Heart left ventricle (tissue), 16 donors: ENCODE measurements around the gene SYT3. TPM values are rescaled to one million over a fixed set of nuclear protein-coding genes. Genes with fewer than 3 reads are reported as not detected.

Source experiments
- ATAC-seq, 4 donors: fragments of 200-7000 bp; cut with Tn5 transposase; one replicate each; pipeline ENCODE4 v1.9.1; 2020 to 2022; ENCODE audit warnings: moderate library complexity in 4 of 4, mild to moderate bottlenecking in 3 of 4, moderate number of reproducible peaks in 1 of 4
- DNase-seq, 5 donors: peaks; one replicate each; pipeline ENCODE4 v3.0.0-alpha.2; 2020
- H3K27ac ChIP-seq, 12 donors: fragments of 200-600 bp; sonication (generic) in 4 of 12; one replicate each; pipeline versions ENCODE4 v1.5.0 to v1.8.0; 2016 to 2022; ENCODE audit warnings: mild to moderate bottlenecking in 2 of 12
- H3K27me3 ChIP-seq, 9 donors: fragments of 200-600 bp; sonication (generic) in 2 of 9; one replicate each; pipeline versions ENCODE4 v1.5.1 to v1.8.0; 2016 to 2022; ENCODE audit warnings: mild to moderate bottlenecking in 3 of 9
- H3K36me3 ChIP-seq, 9 donors: fragments of 200-600 bp; sonication (generic) in 2 of 9; one replicate each; pipeline versions ENCODE4 v1.5.0 to v1.8.0; 2018 to 2022; ENCODE audit warnings: mild to moderate bottlenecking in 2 of 9
- H3K4me1 ChIP-seq, 12 donors: fragments of 200-600 bp; sonication (generic) in 4 of 12; one replicate each; pipeline versions ENCODE4 v1.5.0 to v1.8.0; 2016 to 2022; ENCODE audit warnings: mild to moderate bottlenecking in 3 of 12
- H3K4me3 ChIP-seq, 12 donors: fragments of 200-600 bp; sonication (generic) in 4 of 12; one replicate each; pipeline versions ENCODE4 v1.5.0 to v1.8.0; 2017 to 2022; ENCODE audit warnings: mild to moderate bottlenecking in 9 of 12, moderate library complexity in 4 of 12
- H3K9me3 ChIP-seq, 12 donors: fragments of 200-600 bp; sonication (generic) in 4 of 12; one replicate each; pipeline versions ENCODE4 v1.5.0 to v1.8.0; 2016 to 2022; ENCODE audit warnings: mild to moderate bottlenecking in 1 of 12
- POLR2A ChIP-seq, 2 donors: fragments of 450-650 bp; IDR thresholded peaks; one replicate each; pipeline ENCODE4 v1.6.1; 2017; ENCODE audit warnings: antibody characterized with exemption in 2 of 2, mild to moderate bottlenecking in 2 of 2, moderate library complexity in 2 of 2
- WGBS, 4 donors: extraction: QIAGEN DNeasy Blood & Tissue Kit in 2 of 4; methylation state at CpG; one replicate each; pipeline versions ENCODE4 v1.1.5 to v1.1.7; 2013 to 2018; 5-methylcytosine and 5-hydroxymethylcytosine counted together
- intact Hi-C, 10 donors: fragments of 100-400 bp; cut with DNase I; formaldehyde crosslinking; loops; one replicate each; pipeline versions ENCODE4 v1.11.1 to v1.14.2; 2022
- polyA plus RNA-seq, 2 donors: library from polyadenylated mRNA; stranded (reverse); fragments of 200-250 nt; gene quantifications; one replicate each; pipeline ENCODE4 v1.2.3, GENCODE V29; 2013
- total RNA-seq, 9 donors: library from RNA; depleted of rRNA in 2 of 9; stranded (reverse); fragments of >200 nt in 2 of 9; fragmentation: NEBNext Ultra II Directional in 3 of 9; extraction: Animal tissue kit (Norgen Biotek cat#: 25700) in 3 of 9; gene quantifications; one replicate each; pipeline versions ENCODE4 v1.1.0 to v1.2.4, GENCODE V29; 2016 to 2023
- TF ChIP-seq, protein P1 (sequence below), 12 donors: fragments of 200-600 bp; sonication (generic) in 4 of 12; IDR thresholded peaks; one replicate each; pipeline versions ENCODE4 v1.5.0 to v1.8.0; 2018 to 2022; ENCODE audit warnings: antibody characterized with exemption in 12 of 12, mild to moderate bottlenecking in 5 of 12
- donor health status: ischemic (EF 13 %, LVEDD 7.1; RV severe dilation, severe dysfunction).
- donor health status: healthy with polysubstance abuse.
- donor health status: DM: no; HTN: yes; CAD: no.
- donor health status: DM: no; HTN: no; CAD: no.
- donor health status: ischemic (EF 25% LVEDD 6.9; RV normal size, moderate dysfunction).
- donor health status: ischemic (EF 25% LVEDD 5.7; RV mildly dilated, moderate dysfunction).
- donor health status: healthy.
- donor health status: DM: yes; HTN: yes; CAD: no.
- donor health status: ischemic (EF 35%, LVEDD 5.7; RV mildly dilated, moderate dysfunction).
- donor health status: nonischemic (EF 11% LVEDD 7.7; RV severe dilation, severe dysfunction).
- donor health status: DM: yes; HTN: yes; CAD: no.
- donor health status: PGD.
- donor health status: ischemic (EF 29% LVEDD 5.4; RV normal size, mild dysfunction).
- donor health status: nonischemic (EF 23%, LVEDD 6.1; RV moderate dilation, normal function).

SYT3 gene
- total and polyA plus RNA-seq, 11 donors, result 0.06 to 0.75 (median 0.20) TPM; not detected in 6

DNA sequence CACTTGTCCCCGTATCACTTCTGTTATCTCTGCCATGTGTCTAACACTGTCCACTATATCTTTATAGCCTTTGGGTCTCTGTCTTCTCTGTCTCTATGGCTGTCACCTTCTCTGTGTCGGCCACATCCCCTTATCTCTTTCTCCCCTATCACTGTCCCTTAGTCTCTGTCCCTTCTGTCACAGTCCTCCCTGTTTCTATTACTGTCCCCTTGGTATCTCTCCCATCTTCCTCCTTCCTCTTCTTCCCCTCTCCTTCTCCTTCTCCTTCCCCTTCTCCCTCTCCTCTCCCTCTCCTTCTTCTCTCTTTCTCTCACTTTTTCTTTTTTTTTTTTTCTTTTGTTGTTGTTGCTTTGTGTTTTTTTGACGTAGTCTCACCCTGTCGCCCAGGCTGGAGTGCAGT lies 36.7 kb downstream of the SYT3 start:
- peaks cover 0 to 73% (median 26%) of the 10 kb centered on the region in 9 donors for H3K27me3 ChIP-seq
- 54 to 61% (median 56%) methylated on average over 4 of the region's 4 CpGs for WGBS, 4 donors
- intact Hi-C loops, result no loop called here
- no peak for DNase-seq
- H3K4me1 ChIP-seq, result peaks cover 0 to 4% (median 0%) of the 10 kb centered on the region in 12 donors
- no peak for TF ChIP-seq POLR2A (IDR thresholded peaks at IDR 0.05)
- TF ChIP-seq, protein P1, sequence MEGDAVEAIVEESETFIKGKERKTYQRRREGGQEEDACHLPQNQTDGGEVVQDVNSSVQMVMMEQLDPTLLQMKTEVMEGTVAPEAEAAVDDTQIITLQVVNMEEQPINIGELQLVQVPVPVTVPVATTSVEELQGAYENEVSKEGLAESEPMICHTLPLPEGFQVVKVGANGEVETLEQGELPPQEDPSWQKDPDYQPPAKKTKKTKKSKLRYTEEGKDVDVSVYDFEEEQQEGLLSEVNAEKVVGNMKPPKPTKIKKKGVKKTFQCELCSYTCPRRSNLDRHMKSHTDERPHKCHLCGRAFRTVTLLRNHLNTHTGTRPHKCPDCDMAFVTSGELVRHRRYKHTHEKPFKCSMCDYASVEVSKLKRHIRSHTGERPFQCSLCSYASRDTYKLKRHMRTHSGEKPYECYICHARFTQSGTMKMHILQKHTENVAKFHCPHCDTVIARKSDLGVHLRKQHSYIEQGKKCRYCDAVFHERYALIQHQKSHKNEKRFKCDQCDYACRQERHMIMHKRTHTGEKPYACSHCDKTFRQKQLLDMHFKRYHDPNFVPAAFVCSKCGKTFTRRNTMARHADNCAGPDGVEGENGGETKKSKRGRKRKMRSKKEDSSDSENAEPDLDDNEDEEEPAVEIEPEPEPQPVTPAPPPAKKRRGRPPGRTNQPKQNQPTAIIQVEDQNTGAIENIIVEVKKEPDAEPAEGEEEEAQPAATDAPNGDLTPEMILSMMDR (IDR thresholded peaks at IDR 0.05), result no peak
- H3K9me3 ChIP-seq, result no peaks in the 10 kb centered on the region
- no peak overlapping the region for H3K27ac ChIP-seq
- H3K4me3 ChIP-seq, result no peak overlapping the region
- no peaks in the 10 kb centered on the region for H3K36me3 ChIP-seq
- ATAC-seq, result no peak

DNA sequence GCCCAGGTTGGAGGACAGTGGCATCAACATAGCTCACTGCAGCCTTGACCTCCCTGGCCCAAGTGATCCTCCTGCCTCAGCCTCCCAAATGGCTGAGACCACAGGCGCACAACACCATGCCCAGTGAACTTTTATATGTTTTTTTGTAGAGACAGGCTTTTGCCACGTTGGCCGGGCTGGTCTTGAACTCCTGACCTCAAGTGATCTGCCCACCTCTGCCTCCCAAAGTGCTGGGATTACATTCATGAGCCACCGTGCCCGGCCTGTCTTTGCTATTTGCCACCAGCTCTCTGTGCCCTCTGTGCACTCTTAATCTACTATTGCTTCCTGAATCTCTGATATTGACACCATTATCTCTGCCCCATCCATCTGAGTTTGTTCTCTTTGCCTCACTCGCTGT lies 37.2 kb downstream of the SYT3 start:
- TF ChIP-seq, protein P1 (IDR thresholded peaks at IDR 0.05), result no peak
- no peak for TF ChIP-seq POLR2A (IDR thresholded peaks at IDR 0.05)
- H3K36me3 ChIP-seq, result no peaks in the 10 kb centered on the region
- 66 to 74% (median 72%) methylated on average over 6 of the region's 6 CpGs for WGBS, 4 donors
- no peak overlapping the region for H3K27ac ChIP-seq
- H3K4me1 ChIP-seq, result peaks cover 0 to under 1% (median 0%) of the 10 kb centered on the region in 12 donors
- DNase-seq, result no peak
- no peak overlapping the region for H3K4me3 ChIP-seq
- no peak for ATAC-seq
- peaks cover 0 to 68% (median 25%) of the 10 kb centered on the region in 9 donors for H3K27me3 ChIP-seq
- no peaks in the 10 kb centered on the region for H3K9me3 ChIP-seq
- intact Hi-C loops, result no loop called here

DNA sequence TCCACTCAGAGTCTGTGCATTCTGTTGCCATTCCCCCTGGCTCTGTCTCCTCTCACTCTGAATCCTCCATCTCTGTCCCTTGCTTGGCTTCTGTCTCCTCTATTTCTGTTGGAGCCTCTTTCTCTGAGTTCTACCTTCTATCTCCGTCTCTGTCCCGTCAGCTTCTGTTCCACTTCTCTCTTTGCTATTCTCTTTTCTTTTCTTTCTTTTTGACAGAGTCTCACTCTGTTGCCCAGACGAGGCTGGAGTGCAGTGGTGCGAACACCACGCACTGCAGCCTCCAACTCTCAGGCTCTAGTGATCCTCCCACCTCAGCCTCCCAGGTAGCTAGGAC lies 37.6 kb downstream of the SYT3 start:
- intact Hi-C loops, result no loop called here
- ATAC-seq (no peak), DNase-seq (no peak)
- peaks cover 0 to 64% (median 21%) of the 10 kb centered on the region in 9 donors for H3K27me3 ChIP-seq
- WGBS, 4 donors, result 76 to 85% (median 84%) methylated on average over 5 of the region's 5 CpGs
- H3K27ac ChIP-seq, result no peak overlapping the region
- no peaks in the 10 kb centered on the region for H3K4me1 ChIP-seq
- no peak overlapping the region for H3K4me3 ChIP-seq
- TF ChIP-seq POLR2A (IDR thresholded peaks at IDR 0.05), result no peak
- TF ChIP-seq, protein P1 (IDR thresholded peaks at IDR 0.05), result no peak
- no peaks in the 10 kb centered on the region for H3K36me3 ChIP-seq
- H3K9me3 ChIP-seq, result no peaks in the 10 kb centered on the region

DNA sequence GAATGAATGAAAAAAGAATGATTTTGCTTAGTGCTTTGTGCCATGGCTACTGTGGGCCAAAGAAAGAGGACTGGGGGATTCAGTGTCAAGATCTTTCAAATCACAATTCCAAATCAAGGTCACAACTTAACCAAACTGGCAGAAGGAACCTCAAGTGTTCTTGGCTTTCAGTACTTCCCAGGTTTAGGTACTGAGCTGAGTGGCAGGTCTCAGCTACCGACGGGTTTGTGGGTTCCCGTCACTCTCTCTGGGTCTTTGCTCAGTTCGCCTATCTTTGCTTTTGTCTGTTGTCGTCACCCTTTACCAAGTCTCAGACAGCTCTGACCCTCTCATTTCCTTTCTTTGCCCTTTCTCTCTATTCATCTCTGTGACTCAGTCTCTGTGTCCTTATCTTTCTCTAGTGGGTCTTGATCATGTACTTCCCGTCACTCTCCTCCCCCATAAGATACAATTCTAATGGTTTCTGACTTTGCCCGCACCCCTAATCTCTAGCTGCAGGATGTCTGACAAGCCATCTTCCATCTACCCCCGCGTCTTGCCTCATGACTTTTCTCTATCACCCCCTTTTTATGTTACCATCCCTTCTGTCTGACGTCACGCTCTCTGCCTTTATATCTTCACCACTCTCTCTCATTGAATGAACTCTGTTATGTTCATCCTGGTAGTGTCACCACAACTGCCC lies 38.1 kb downstream of the SYT3 start:
- intact Hi-C loops, result no loop called here
- no peak for ATAC-seq
- 20 to 32% (median 28%) methylated on average over 11 of the region's 11 CpGs for WGBS, 4 donors
- Histone ChIP-seq H3K27ac (no peak overlapping the region), H3K4me1 (no peaks in the 10 kb centered on the region), H3K27me3 (peaks cover 0 to 59% (median 18%) of the 10 kb centered on the region in 9 donors), H3K36me3 (no peaks in the 10 kb centered on the region), H3K4me3 (no peak overlapping the region), H3K9me3 (no peaks in the 10 kb centered on the region)
- DNase-seq, result no peak
- TF ChIP-seq POLR2A (IDR thresholded peaks at IDR 0.05), result no peak

DNA sequence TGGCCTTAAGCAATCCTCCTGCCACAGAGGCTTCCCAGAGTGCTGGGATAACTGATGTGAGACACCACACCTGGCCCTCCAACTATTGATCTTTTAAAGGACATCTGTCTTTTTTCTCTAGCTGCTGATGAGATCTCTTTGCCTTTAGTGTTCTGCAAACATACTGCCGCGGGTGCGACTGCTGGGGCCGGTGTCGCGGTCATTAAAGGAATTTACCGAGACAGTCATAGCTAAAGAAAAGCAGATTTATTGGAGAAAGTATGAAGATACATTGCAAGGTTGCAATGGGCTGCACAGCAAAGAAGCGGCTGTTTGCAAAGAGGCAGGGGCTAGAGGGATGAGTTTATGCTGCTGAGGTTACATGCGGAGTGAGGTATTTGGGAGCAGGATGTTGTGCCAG lies 40.3 kb downstream of the SYT3 start:
- 80 to 85% (median 84%) methylated on average over 9 of the region's 9 CpGs for WGBS, 4 donors
- no peaks in the 10 kb centered on the region for H3K4me1 ChIP-seq
- H3K27me3 ChIP-seq, result peaks cover 0 to 51% (median 12%) of the 10 kb centered on the region in 9 donors
- H3K9me3 ChIP-seq, result no peaks in the 10 kb centered on the region
- intact Hi-C loops, result no loop called here
- no peak overlapping the region for H3K27ac ChIP-seq
- no peak for DNase-seq
- H3K36me3 ChIP-seq, result no peaks in the 10 kb centered on the region
- no peak for ATAC-seq
- no peak overlapping the region for H3K4me3 ChIP-seq
- TF ChIP-seq, protein P1 (IDR thresholded peaks at IDR 0.05), result no peak
- TF ChIP-seq POLR2A (IDR thresholded peaks at IDR 0.05), result no peak
